Endothelial cell (in vitro differentiated cells): ENCODE results near the gene CALN1. TPM values are rescaled to one million over a fixed set of nuclear protein-coding genes. Genes with fewer than 3 reads are reported as not detected.

Experiments
- DNase-seq: peaks from one replicate; pipeline ENCODE4 v3.0.0; 2021; ENCODE audit warnings: low spot score
- H3K27ac Mint-ChIP-seq: one replicate; pipeline ENCODE4 v1.8.0; 2021; ENCODE audit warnings: mixed read lengths, inconsistent platforms; ENCODE audit not compliant: unreplicated experiment
- H3K27me3 Mint-ChIP-seq: one replicate; pipeline ENCODE4 v1.8.0; 2021; ENCODE audit warnings: mild to moderate bottlenecking, moderate library complexity, mixed read lengths, inconsistent platforms; ENCODE audit not compliant: unreplicated experiment
- H3K36me3 Mint-ChIP-seq: one replicate; pipeline ENCODE4 v1.8.0; 2021; ENCODE audit warnings: mild to moderate bottlenecking, low read depth, mixed read lengths, inconsistent platforms; ENCODE audit not compliant: unreplicated experiment
- H3K4me1 Mint-ChIP-seq: one replicate; pipeline ENCODE4 v1.8.0; 2021; ENCODE audit warnings: mild to moderate bottlenecking, mixed read lengths, inconsistent platforms; ENCODE audit not compliant: unreplicated experiment
- H3K4me3 Mint-ChIP-seq: one replicate; pipeline ENCODE4 v1.8.0; 2021; ENCODE audit warnings: mild to moderate bottlenecking, mixed read lengths, inconsistent platforms; ENCODE audit not compliant: unreplicated experiment
- H3K9me3 Mint-ChIP-seq: one replicate; pipeline ENCODE4 v1.8.0; 2021; ENCODE audit warnings: mixed read lengths, inconsistent platforms; ENCODE audit not compliant: unreplicated experiment
- total RNA-seq: library from RNA; stranded (reverse); fragmentation: NEBNext Ultra II Directional; extraction: Animal tissue kit (Norgen Biotek cat#: 25700); gene quantifications from one replicate; pipeline ENCODE4 v1.2.1, GENCODE V29; 2021; ENCODE audit not compliant: unreplicated experiment
- TF ChIP-seq, protein P1 (sequence below): fragments of 200-600 bp; sonication (generic); IDR thresholded peaks from one replicate; pipeline ENCODE4 v1.5.0; 2021; ENCODE audit warnings: antibody characterized with exemption; ENCODE audit not compliant: unreplicated experiment

CALN1 gene
- total RNA-seq, 1 donor from 2014 or later: 1.4 TPM

DNA sequence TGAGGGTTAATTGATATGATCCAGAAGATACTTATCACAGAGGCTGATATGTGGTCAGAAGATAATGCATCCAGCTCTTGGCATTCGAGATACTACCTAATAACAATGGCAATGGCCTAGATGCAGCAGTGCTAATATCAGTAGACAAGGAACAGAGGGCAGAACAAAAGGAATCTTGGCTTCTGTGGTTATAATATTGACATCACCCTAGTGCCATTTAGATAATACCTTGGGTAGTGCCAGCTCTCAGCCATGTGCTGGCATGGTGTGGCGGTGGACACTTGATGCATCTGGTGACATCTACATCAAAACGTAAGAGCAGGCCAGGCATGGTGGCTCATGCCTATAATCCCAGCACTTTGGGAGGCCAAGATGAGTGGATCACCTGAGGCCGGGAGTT lies 101.8 kb downstream of the CALN1 start:
- TF ChIP-seq, protein P1, sequence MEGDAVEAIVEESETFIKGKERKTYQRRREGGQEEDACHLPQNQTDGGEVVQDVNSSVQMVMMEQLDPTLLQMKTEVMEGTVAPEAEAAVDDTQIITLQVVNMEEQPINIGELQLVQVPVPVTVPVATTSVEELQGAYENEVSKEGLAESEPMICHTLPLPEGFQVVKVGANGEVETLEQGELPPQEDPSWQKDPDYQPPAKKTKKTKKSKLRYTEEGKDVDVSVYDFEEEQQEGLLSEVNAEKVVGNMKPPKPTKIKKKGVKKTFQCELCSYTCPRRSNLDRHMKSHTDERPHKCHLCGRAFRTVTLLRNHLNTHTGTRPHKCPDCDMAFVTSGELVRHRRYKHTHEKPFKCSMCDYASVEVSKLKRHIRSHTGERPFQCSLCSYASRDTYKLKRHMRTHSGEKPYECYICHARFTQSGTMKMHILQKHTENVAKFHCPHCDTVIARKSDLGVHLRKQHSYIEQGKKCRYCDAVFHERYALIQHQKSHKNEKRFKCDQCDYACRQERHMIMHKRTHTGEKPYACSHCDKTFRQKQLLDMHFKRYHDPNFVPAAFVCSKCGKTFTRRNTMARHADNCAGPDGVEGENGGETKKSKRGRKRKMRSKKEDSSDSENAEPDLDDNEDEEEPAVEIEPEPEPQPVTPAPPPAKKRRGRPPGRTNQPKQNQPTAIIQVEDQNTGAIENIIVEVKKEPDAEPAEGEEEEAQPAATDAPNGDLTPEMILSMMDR: no peak
- Mint-ChIP-seq H3K4me1 (no peaks in the 10 kb centered on the region), H3K36me3 (no peaks in the 10 kb centered on the region), H3K27me3 (peaks cover 3% of the 10 kb centered on the region), H3K27ac (no peak overlapping the region), H3K4me3 (no peak overlapping the region), H3K9me3 (peaks cover 6% of the 10 kb centered on the region)
- no peak for DNase-seq

DNA sequence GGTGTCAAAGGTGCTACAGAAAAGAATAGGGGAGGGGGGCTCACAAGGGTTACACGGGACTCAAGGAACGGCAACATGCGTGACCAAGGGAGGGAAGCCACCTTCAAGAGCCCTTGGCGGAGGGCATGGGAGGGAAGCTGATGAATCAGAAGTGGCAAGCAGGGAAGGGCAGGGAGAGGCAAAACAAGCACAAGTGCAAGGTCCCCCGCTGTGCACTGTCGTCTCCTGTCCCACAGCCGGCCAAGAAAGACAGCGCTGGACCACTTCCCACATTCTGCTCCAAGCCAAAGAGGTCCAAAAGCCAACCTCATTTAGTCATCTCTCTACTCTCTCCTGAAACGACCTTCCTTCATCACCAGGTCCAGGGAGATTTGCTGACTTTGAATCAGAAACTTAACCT lies 102.7 kb downstream of the CALN1 start:
- no peaks in the 10 kb centered on the region for H3K36me3 Mint-ChIP-seq
- no peak for DNase-seq
- peaks cover 6% of the 10 kb centered on the region for H3K9me3 Mint-ChIP-seq
- peaks cover 3% of the 10 kb centered on the region for H3K27me3 Mint-ChIP-seq
- H3K4me3 Mint-ChIP-seq: no peak overlapping the region
- no peaks in the 10 kb centered on the region for H3K4me1 Mint-ChIP-seq
- TF ChIP-seq, protein P1: no peak
- no peak overlapping the region for H3K27ac Mint-ChIP-seq

DNA sequence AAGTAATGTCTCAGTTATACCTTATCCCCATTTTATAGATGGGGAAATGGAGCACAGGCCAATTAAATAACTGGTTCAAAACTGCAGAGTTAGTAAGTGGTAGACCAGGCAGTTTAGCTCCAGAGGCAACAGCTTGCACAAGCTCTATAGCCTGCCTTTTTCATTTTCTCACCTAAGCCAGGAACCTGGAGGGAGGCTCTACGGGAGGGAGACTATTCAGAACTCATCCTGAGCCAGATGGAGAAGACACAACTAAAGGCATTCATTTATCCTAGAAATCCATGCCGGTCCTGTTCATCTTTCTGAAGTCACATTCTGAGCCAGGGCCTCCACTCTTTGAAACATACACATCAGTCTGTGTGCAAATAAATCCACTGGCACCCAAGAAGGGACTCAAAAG lies 103.2 kb downstream of the CALN1 start:
- TF ChIP-seq, protein P1: no peak
- no peak overlapping the region for H3K4me3 Mint-ChIP-seq
- peaks cover 6% of the 10 kb centered on the region for H3K9me3 Mint-ChIP-seq
- H3K36me3 Mint-ChIP-seq: no peaks in the 10 kb centered on the region
- H3K27ac Mint-ChIP-seq: no peak overlapping the region
- H3K27me3 Mint-ChIP-seq: peaks cover 3% of the 10 kb centered on the region
- no peak for DNase-seq
- H3K4me1 Mint-ChIP-seq: peaks cover under 1% of the 10 kb centered on the region

DNA sequence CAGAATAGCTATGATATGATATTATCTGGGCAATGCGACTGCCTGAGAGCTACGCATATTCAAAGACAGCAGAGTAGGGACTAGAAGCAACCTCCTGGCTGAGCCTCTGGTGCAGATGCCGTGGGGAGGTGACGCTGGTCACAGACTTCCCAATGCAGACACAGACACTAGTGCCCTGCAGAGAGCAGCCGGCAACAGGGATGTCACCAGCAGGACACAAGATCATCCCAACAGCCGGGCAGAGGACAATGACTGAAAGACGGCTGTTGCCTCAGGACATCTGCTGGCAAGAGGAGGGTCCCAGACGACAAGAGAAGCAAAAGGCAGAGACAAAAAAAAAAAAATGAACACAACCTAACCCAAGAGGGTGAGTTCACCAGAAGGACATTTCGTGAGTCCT lies 104.6 kb downstream of the CALN1 start:
- Mint-ChIP-seq H3K36me3 (no peaks in the 10 kb centered on the region), H3K27ac (no peak overlapping the region), H3K9me3 (peaks cover 6% of the 10 kb centered on the region), H3K4me1 (peaks cover 3% of the 10 kb centered on the region), H3K27me3 (peaks cover 3% of the 10 kb centered on the region), H3K4me3 (no peak overlapping the region)
- no peak for DNase-seq
- TF ChIP-seq, protein P1: no peak

DNA sequence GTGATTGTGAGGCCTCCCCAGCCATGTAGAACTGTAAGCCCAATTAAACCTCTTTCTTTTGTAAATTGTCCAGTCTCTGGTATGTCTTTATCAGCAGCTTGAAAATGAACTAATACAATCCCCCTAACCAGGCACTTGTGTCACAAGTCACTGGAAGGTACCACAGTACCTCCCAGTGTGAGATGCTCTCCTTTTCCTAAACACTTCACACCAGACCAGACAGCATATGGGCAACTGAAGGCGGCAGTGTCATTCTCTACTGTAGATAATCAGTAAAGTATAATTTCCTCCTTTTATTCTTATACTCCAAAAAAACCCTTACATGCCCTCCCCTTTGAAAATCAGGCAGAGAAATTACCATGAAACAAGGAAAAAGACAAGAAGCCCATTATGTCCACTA lies 113.2 kb downstream of the CALN1 start:
- H3K27ac Mint-ChIP-seq: no peak overlapping the region
- no peak for DNase-seq
- H3K9me3 Mint-ChIP-seq: no peaks in the 10 kb centered on the region
- peaks cover 4% of the 10 kb centered on the region for H3K4me1 Mint-ChIP-seq
- H3K36me3 Mint-ChIP-seq: no peaks in the 10 kb centered on the region
- no peak overlapping the region for H3K4me3 Mint-ChIP-seq
- TF ChIP-seq, protein P1: no peak
- no peaks in the 10 kb centered on the region for H3K27me3 Mint-ChIP-seq
